IMR-90 (cell line): ENCODE measurements around the gene PIGW.

ENCODE experiments used
- CTCF ChIP-seq: conservative IDR thresholded peaks from 2 replicates; pipeline ENCODE4 v1.5.1; 2012; ENCODE audit warnings: mild to moderate bottlenecking, low read depth, low read length, improper control_type of control experiment
- MXI1 ChIP-seq: IDR thresholded peaks from 2 replicates; pipeline ENCODE4 v1.6.1; 2012; ENCODE audit warnings: low read depth, mild to moderate bottlenecking, low read length, moderate library complexity, borderline replicate concordance
- POLR2A ChIP-seq: IDR thresholded peaks from 2 replicates; pipeline ENCODE4 v1.6.1; 2012; ENCODE audit warnings: mild to moderate bottlenecking, low read depth, low read length
- RAD21 ChIP-seq: IDR thresholded peaks from 2 replicates; pipeline ENCODE4 v1.6.1; 2012; ENCODE audit warnings: low read length, improper control_type of control experiment

GRCh38 chr17:36506831-36507230, 28.0 kb upstream of the PIGW start:
- no peak for TF ChIP-seq CTCF
- no peak for TF ChIP-seq POLR2A
- TF ChIP-seq RAD21 = no peak
- TF ChIP-seq MXI1 = no peak
